Uterus (tissue), 4 donors: ENCODE data around the gene SLCO3A1. TPM values are rescaled to one million over a fixed set of nuclear protein-coding genes. Genes with fewer than 3 reads are reported as not detected.

Experiments
- DNase-seq, 2 donors: peaks; one replicate each; pipeline ENCODE4 v3.0.0-alpha.2; 2019 to 2020
- H3K27ac ChIP-seq, 2 donors: fragments of 200-600 bp; sonication (generic); 1 replicate in 1 of 2; 2 replicates in 1 of 2; pipeline ENCODE4 v1.5.1; 2016 to 2018
- H3K27me3 ChIP-seq, 2 donors: fragments of 200-600 bp; sonication (generic); one replicate each; pipeline ENCODE4 v1.5.1; 2018 to 2019; ENCODE audit warnings: control low read depth in 1 of 2
- H3K36me3 ChIP-seq, 2 donors: fragments of 200-600 bp; sonication (generic); one replicate each; pipeline ENCODE4 v1.5.1; 2019; ENCODE audit warnings: control low read depth in 1 of 2
- H3K4me1 ChIP-seq, 2 donors: fragments of 200-600 bp; sonication (generic); one replicate each; pipeline ENCODE4 v1.5.1; 2018 to 2019; ENCODE audit warnings: control low read depth in 1 of 2
- H3K4me3 ChIP-seq, 2 donors: fragments of 200-600 bp; sonication (generic); 1 replicate in 1 of 2; 2 replicates in 1 of 2; pipeline ENCODE4 v1.5.1; 2018 to 2019; ENCODE audit warnings: mild to moderate bottlenecking in 1 of 2
- H3K9me3 ChIP-seq, 2 donors: fragments of 200-600 bp; sonication (generic); one replicate each; pipeline ENCODE4 v1.5.1; 2019; ENCODE audit warnings: control low read depth in 1 of 2
- CTCF ChIP-seq, 4 experiments: fragments of 200-600 bp in 2 of 4; fragments of 450-650 bp in 2 of 4; sonication (generic) in 2 of 4; IDR thresholded peaks; one replicate each; pipeline ENCODE4 v1.5.1; 2016 to 2019; ENCODE audit warnings: antibody characterized with exemption in 4 of 4, mild to moderate bottlenecking in 2 of 4, moderate library complexity in 1 of 4
- POLR2A ChIP-seq, 2 donors: fragments of 450-650 bp; IDR thresholded peaks; one replicate each; pipeline ENCODE4 v1.6.1; 2016; ENCODE audit warnings: antibody characterized with exemption in 2 of 2, mild to moderate bottlenecking in 1 of 2, moderate library complexity in 1 of 2
- intact Hi-C: fragments of 100-400 bp; cut with DNase I; formaldehyde crosslinking; loops from one replicate; pipeline ENCODE4 v1.15.1; 2023; ENCODE audit warnings: low total_unique reads
- total RNA-seq, 4 donors: library from RNA; depleted of rRNA in 3 of 4; stranded (reverse); fragments of >200 nt in 3 of 4; gene quantifications; one replicate each; pipeline versions ENCODE4 v1.1.0 to v1.2.4, GENCODE V29; 2014 to 2023
- donor health status: DM: yes; HTN: yes; CAD: no.

Gene SLCO3A1
- total RNA-seq, 4 donors from 2014 or later = 4.4 to 26.1 (median 9.5) TPM

DNA sequence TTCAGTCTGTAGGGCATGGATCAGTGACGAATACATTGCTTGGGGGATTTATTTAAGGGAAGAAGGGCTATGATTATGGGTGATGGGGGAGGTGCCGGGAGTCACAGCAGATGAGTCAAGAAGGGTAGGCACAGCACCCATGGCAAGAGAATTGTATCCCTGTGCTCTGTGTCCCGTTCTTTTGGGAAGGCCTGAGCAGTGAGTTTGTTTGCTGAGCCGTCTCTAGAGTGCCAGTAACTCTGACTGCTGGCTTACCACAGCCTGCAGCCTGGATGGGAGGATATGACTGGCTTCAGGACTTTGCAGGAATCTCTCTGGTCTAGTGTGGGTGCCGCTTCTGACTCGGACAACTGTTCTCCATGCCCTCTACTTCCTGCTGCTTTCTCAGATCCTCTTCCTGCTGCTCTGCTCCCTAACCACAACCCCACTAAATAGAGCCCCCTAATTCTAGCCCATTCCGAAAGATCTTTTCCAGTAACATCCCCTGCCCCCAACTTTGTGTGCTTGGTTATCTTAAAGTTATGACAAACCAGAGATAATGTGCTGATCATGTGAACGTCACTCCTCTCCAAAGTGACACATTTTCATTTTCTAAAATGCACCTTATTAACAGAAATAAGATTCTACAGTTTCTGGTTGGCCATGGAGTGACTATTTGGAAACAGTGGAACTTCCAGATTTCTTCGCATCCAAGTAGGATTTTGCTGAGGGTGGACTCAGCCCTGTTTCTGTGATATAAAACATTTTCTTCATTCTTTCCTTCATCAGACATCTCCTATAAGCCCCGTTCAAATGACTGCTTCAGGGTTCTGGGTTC, 239.0 kb downstream of the SLCO3A1 start:
- DNase-seq = no peak
- Histone ChIP-seq H3K36me3 (no peaks in the 10 kb centered on the region), H3K9me3 (no peaks in the 10 kb centered on the region), H3K4me1 (no peaks in the 10 kb centered on the region), H3K4me3 (no peak overlapping the region), H3K27ac (no peak overlapping the region), H3K27me3 (no peaks in the 10 kb centered on the region)
- TF ChIP-seq CTCF (IDR thresholded peaks at IDR 0.05) (no peak), POLR2A (IDR thresholded peaks at IDR 0.05) (no peak)
- intact Hi-C loops = no loop called here

- intact Hi-C loops = no loop called here
- no peak for TF ChIP-seq CTCF (IDR thresholded peaks at IDR 0.05)
- no peak for TF ChIP-seq POLR2A (IDR thresholded peaks at IDR 0.05)
- no peak overlapping the region for H3K27ac ChIP-seq
- H3K4me3 ChIP-seq = no peak overlapping the region
- H3K36me3 ChIP-seq = no peaks in the 10 kb centered on the region
- H3K27me3 ChIP-seq = no peaks in the 10 kb centered on the region
- H3K9me3 ChIP-seq = no peaks in the 10 kb centered on the region
- DNase-seq = no peak
- no peaks in the 10 kb centered on the region for H3K4me1 ChIP-seq
Observed at GRCh38 chr15:92095693-92096092, 242.2 kb downstream of the SLCO3A1 start.

- H3K4me3 ChIP-seq = no peak overlapping the region
- DNase-seq = peak in 1 of 2 donors; percentile 39
- no peak overlapping the region for H3K27ac ChIP-seq
- no peaks in the 10 kb centered on the region for H3K9me3 ChIP-seq
- H3K4me1 ChIP-seq = no peaks in the 10 kb centered on the region
- no peaks in the 10 kb centered on the region for H3K27me3 ChIP-seq
- no peaks in the 10 kb centered on the region for H3K36me3 ChIP-seq
- intact Hi-C loops = no loop called here
- peak; percentile 54 to 61 (median 58) for TF ChIP-seq CTCF (IDR thresholded peaks at IDR 0.05)
- TF ChIP-seq POLR2A (IDR thresholded peaks at IDR 0.05) = no peak
Observed at GRCh38 chr15:92097474-92098178, 244.1 kb downstream of the SLCO3A1 start.

DNA sequence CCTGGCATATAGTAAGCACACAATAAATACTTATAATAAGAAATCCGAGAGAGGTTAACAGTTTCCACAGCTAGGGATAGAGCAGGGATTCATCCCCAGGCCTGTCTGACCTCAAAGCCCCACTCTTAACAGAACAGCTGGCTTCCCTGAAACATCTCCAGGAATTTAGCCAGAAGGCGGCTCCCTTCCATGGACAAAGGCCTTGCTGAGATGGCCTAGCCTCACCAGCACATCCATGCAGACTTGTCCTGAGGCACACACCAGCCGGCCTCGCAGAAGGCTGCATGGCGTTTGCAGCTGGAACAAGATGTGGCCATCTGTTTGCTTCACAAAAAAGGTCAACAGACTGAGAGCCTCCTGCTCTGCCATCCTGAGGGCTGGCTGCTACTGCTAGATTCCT, 245.4 kb downstream of the SLCO3A1 start:
- TF ChIP-seq POLR2A (IDR thresholded peaks at IDR 0.05) (no peak), CTCF (IDR thresholded peaks at IDR 0.05) (no peak)
- intact Hi-C loops = no loop called here
- Histone ChIP-seq H3K27ac (no peak overlapping the region), H3K27me3 (no peaks in the 10 kb centered on the region), H3K4me1 (no peaks in the 10 kb centered on the region), H3K9me3 (no peaks in the 10 kb centered on the region), H3K4me3 (no peak overlapping the region), H3K36me3 (no peaks in the 10 kb centered on the region)
- DNase-seq = no peak

DNA sequence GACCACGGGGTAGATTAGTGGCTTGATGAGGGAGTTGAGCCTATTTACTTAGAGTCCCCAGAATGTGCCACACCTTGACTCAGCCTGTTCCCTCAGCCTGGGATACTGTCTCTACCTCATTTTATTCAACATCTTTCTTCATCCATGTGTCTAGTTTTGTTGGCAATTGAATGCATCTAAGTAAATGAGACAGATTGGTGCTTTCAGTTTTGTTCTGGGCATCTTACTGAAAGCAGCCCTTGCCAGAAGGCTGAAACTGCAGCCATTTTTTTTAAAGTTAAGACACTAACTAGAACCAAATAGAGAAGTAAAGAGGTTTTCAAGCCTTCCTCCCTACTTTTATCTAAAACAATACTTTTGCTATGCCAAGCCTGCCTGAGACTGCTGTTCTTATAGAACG, 246.8 kb downstream of the SLCO3A1 start:
- DNase-seq = no peak
- H3K9me3 ChIP-seq = no peaks in the 10 kb centered on the region
- no peaks in the 10 kb centered on the region for H3K36me3 ChIP-seq
- intact Hi-C loops = no loop called here
- H3K4me1 ChIP-seq = no peaks in the 10 kb centered on the region
- H3K4me3 ChIP-seq = no peak overlapping the region
- H3K27me3 ChIP-seq = no peaks in the 10 kb centered on the region
- H3K27ac ChIP-seq = no peak overlapping the region
- TF ChIP-seq POLR2A (IDR thresholded peaks at IDR 0.05) = no peak
